ENCODE measurements around the gene FAIM.
"Not testable (repeated sequence)": the region's sequence is repeated elsewhere in the genome, so short reads cannot be mapped to it uniquely, and the experiment has no call there.

The FAIM gene

DNA sequence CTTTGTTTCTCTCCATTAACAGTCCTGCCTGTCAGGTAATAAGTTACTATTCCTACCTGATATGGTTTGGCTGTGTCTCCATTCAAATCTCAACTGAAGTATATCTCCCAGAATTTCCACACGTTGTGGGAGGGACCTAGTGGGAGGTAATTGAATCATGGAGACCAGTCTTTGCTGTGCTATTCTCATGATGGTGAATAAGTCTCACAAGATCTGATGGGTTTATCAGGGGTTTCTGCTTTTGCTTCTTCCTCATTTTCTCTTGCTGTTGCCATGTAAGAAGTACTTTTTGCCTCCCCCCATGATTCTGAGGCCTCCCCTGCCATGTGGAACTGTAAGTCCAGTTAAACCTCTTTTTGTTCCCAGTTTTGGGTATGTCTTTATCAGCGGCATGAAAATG is 6.9 kb upstream of the FAIM start:
- DNase-seq (ENCODE audit: low read depth in 3 of 3) = not testable (repeated sequence)

- DNase-seq (ENCODE audit: low read depth in 3 of 3) = not testable (repeated sequence)
Measured at GRCh38 chr3:138604106-138604595, 4.4 kb upstream of the FAIM start.

DNA sequence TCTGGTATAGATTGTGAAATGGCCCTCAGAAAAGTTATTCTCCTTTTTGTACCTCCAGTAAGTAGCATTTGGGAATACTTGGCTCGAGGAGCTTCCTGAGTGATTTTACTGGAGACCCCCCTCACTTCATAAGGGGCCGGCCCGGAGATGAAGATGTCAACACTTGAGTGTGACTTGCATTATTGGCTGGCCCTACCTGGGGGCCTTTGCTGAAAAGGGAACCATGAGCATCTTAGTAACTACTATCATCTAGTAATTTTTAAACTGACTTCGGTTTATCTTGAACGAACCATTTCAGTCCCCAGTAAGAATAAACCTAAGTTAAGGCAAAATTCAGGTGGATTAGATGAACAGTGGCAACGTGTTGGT is 1.3 kb downstream of the FAIM start:
- DNase-seq (ENCODE audit: low read depth in 3 of 3) = no peak

DNA sequence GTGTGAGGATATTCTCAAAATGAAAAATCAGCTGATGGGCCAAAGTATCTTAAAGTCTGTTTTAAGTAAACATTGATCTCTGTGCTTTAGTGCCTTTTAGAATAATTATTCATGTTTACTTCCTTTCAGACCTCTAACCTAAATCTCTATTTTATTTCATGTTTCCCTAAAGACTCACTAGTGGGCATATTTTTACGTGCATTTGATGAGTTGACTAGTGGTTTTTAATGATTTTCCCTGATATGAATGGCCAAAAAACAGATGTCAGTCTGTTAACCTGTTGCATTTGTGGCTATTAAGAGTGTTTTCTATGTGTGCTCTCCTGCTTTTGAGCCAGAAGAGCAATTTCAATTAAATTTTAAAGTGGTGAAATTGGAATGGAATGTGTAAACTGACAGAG is 6.9 kb downstream of the FAIM start:
- DNase-seq (ENCODE audit: low read depth in 3 of 3) = no peak

GRCh38 chr3:138620431-138620830 is 11.9 kb downstream of the FAIM start:
- no peak for DNase-seq (ENCODE audit: low read depth in 3 of 3)

DNA sequence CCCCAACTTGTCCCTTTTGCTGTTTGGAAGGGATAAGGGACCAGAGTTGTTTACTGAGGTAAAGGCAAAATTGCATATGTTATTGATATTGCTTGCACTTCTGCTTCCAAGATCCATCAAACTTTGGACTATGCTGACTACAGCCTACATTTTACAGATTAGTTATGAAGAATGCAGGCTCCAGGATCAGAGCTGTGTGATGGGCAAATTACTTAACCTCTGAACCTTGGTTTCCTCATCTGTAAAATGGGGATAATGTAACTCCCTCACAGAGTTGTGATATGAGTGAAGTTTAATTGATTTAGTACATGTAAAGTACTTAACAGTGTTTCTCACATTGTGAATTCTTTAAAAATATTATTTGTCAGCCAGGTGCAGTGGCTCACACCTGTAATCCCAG is 15.9 kb downstream of the FAIM start:
- no peak for DNase-seq (ENCODE audit: low read depth in 3 of 3)

DNA sequence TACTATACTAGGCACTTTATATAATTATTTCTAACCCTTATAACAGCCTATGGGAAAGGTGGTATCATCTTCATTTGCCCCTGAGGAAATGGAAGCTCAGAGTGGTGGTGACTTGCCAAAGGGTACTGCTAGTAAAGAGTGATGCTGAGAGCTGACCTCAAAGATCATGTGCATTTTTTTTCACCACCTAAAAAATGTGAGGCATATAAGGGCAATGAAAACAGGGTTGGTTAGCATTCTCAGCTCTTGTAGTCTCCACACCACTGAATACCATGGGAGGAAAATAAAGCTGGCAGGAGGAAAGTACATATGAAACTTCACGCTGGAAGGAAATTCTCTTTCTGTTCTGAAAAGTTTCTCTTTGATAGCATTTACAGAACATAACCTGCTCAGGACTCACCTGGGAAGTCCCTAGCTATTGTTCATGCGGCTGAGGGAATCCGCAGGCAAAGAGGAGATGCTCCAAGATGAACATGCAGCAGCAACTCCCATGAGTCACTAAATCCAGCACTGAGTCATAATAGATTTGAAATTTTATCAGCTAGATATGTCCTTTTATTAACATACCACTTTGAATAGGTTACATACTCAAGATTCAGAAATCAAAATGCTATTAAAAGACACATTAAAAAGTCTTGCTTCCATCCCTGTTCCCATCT is 17.3 kb downstream of the FAIM start:
- DNase-seq (ENCODE audit: low read depth in 3 of 3) = no peak

GRCh38 chr3:138629526-138629925 is 21.0 kb downstream of the FAIM start:
- DNase-seq (ENCODE audit: low read depth in 3 of 3) = no peak

GRCh38 chr3:138638641-138639040 is 30.1 kb downstream of the FAIM start:
- no peak for DNase-seq (ENCODE audit: low read depth in 3 of 3)

- DNase-seq (ENCODE audit: low read depth in 3 of 3) = no peak
Measured at GRCh38 chr3:138640537-138640936, 32.0 kb downstream of the FAIM start.

GRCh38 chr3:138642226-138642926 is 33.8 kb downstream of the FAIM start:
- no peak for DNase-seq (ENCODE audit: low read depth in 3 of 3)

DNA sequence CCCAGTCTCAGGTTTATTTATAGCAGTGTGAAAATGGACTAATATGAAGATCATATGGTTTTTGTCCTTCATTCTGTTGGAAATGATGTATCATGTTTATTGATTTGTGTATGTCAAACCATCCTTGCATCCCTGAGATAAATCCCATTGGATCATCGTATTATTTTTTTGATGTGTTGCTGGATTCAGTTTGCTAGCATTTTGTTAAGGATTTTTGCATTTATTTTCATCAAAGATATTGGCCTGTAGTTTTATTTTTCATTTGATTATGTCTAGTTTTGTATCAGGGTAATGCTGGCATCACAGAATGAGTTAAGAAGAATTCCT is 34.3 kb downstream of the FAIM start:
- no peak for DNase-seq (ENCODE audit: low read depth in 3 of 3)

DNA sequence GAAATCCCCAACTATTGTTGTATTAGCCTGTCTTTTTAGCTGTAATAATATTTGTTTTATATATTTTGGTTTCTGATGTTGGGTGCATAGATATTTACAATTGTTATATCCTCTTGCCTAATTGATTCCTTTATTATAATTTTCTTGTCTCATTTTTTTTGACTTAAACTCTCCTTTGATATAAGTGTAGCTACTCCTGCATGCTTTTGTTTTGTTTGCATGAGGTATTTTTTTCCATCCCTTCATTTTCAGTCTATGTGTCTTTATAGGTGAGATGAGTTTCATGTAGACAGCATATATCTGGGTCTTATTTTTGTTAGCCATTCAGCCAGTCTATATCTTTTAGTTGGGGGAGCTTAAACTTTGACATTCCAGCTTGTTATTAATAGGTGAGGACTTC is 37.4 kb downstream of the FAIM start:
- no peak for DNase-seq (ENCODE audit: low read depth in 3 of 3)

GRCh38 chr3:138646513-138646912 is 37.9 kb downstream of the FAIM start:
- DNase-seq (ENCODE audit: low read depth in 3 of 3) = no peak

GRCh38 chr3:138649134-138649533 is 40.6 kb downstream of the FAIM start:
- DNase-seq (ENCODE audit: low read depth in 3 of 3) = no peak

- no peak for DNase-seq (ENCODE audit: low read depth in 3 of 3)
Measured at GRCh38 chr3:138653567-138653966, 45.0 kb downstream of the FAIM start.

DNA sequence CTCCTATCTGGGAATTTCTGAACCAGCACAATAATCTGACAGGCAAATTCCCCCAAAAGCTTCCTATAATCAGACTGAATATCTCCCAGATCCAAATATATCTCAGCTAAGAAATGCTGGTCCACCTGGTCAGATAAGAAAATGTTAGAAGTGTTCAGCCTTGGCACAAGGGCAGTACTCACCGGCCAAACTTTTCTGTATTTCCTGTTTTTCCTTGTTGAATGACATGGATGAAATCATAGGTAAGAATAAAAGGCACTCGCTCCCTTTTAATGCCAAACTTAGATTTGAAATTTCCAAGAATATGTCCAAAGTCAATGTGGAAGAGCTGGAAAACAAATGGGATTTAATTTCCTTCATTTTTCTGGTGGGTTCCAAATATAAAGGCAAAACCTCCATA is 48.9 kb downstream of the FAIM start:
- no peak for DNase-seq (ENCODE audit: low read depth in 3 of 3)

- no peak for DNase-seq (ENCODE audit: low read depth in 3 of 3)
Measured at GRCh38 chr3:138668107-138668506, 59.5 kb downstream of the FAIM start.

DNA sequence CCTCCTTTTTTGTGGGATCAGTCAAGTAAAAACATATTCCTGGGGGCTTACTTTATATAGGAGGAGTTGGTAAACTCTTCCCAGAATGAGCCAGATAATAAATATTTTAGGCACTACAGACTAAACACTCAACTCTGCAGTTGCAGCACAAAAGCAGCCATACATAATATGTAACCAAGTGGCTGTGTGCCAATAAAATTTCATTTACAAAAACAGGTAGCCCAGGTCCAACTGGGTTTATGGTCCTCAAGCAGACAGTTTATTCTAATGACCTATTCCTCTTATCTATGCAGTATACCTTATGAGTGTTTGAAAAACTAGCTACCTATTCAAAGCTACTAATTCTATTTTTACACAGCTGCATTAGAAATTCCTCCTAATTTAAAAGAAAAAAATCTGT is 61.8 kb downstream of the FAIM start:
- DNase-seq (ENCODE audit: low read depth in 3 of 3) = no peak

DNA sequence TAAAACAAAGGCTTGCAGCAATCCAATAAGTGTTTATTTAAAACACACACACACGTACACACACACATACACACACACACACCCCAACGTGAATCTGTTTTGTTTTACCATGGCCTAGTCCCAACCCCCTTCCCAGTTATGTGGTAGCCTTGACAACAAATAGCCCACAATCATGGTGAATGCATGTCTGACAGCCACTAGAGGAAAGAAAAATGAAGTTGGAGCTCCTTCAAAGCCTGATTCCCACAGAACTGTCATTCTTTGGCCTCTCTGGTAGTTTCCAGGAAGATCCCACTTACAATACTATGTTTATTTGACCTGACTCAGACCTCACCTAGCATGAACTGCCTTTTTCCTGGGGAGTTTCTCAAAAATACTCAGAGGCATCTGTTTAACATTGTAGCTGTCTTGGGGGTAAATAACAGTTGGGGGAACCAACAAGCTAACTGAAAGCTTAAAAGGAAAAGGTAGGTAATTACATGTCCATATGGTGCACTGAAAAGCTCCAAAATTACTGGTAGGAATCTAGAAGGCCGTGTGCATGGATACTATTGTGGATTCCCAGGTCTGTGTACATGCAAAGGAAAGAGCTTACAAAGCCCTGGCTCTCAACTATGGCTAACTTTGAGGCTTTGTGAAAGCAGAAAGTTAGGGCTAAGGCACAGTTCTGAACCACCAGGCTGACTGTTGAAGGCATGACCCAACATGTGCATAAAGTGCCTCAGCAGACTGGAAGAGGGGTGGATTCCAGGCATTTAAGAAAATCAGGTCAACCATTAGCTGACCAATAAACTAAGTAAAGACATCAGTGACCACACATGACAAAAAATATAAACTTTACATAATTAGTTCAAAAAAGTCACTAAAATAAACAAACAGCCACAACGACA is 65.3 kb downstream of the FAIM start:
- DNase-seq (ENCODE audit: low read depth in 3 of 3) = no peak

- no peak for DNase-seq (ENCODE audit: low read depth in 3 of 3)
Measured at GRCh38 chr3:138675393-138675792, 66.8 kb downstream of the FAIM start.

GRCh38 chr3:138678086-138678485 is 69.5 kb downstream of the FAIM start:
- no peak for DNase-seq (ENCODE audit: low read depth in 3 of 3)

All from stimulated activated CD4-positive, alpha-beta T cell treated with anti-CD3 and anti-CD28 coated beads, TNF-alpha, amount 100 ng/mL, for 24 hours (primary cell).